Activated CD4-positive, alpha-beta T cell treated with anti-CD3 and anti-CD28 coated beads, Interleukin-2, amount 50 U/mL, for 24 hours (primary cell): ENCODE measurements around the gene PSORS1C2.
A peak's percentile ranks its signal among the peaks of the same experiment; 100 is the strongest.

Experiments
- DNase-seq, 2 donors: peaks; one replicate each; pipeline ENCODE4 v3.0.0-alpha.2; 2020; ENCODE audit warnings: low read depth in 1 of 2, low spot score in 1 of 2

The PSORS1C2 gene

GRCh38 chr6:31114970-31115849, 23.7 kb downstream of the PSORS1C2 start:
- DNase-seq: no peak

- no peak for DNase-seq
Observed at GRCh38 chr6:31114541-31114878, 24.4 kb downstream of the PSORS1C2 start, which contains the start of gene PSORS1C1. PSORS1C1 (plus strand) TSS chr6:31114800; CDS start chr6:31129633, 14,833 bp downstream.

- DNase-seq: no peak
Observed at GRCh38 chr6:31113861-31114540, 24.9 kb downstream of the PSORS1C2 start.

- no peak for DNase-seq
Observed at GRCh38 chr6:31112478-31112877, 26.4 kb downstream of the PSORS1C2 start, which contains the start of gene C6orf15. C6orf15 (minus strand) TSS chr6:31112575; CDS start chr6:31112555, 20 bp downstream.

GRCh38 chr6:31111712-31112111, 27.2 kb downstream of the PSORS1C2 start:
- no peak for DNase-seq

- no peak for DNase-seq
Observed at GRCh38 chr6:31110825-31111582, 27.9 kb downstream of the PSORS1C2 start.

- no peak for DNase-seq
Observed at GRCh38 chr6:31107052-31107451, 31.8 kb downstream of the PSORS1C2 start.

GRCh38 chr6:31103136-31103535, 35.7 kb downstream of the PSORS1C2 start:
- no peak for DNase-seq

- no peak for DNase-seq
Observed at GRCh38 chr6:31098449-31098938, 40.4 kb downstream of the PSORS1C2 start.

GRCh38 chr6:31096656-31097055, 42.2 kb downstream of the PSORS1C2 start:
- DNase-seq: no peak

- DNase-seq: no peak
Observed at GRCh38 chr6:31096215-31096614, 42.7 kb downstream of the PSORS1C2 start.

GRCh38 chr6:31094389-31094881, 44.4 kb downstream of the PSORS1C2 start:
- peak in 1 of 2 donors; percentile 16 for DNase-seq

- DNase-seq: no peak
Observed at GRCh38 chr6:31092769-31093505, 45.9 kb downstream of the PSORS1C2 start.

GRCh38 chr6:31092238-31092637, 46.6 kb downstream of the PSORS1C2 start:
- DNase-seq: no peak

GRCh38 chr6:31091680-31092079, 47.2 kb downstream of the PSORS1C2 start:
- DNase-seq: no peak

- DNase-seq: no peak
Observed at GRCh38 chr6:31090973-31091364, 47.9 kb downstream of the PSORS1C2 start.

- DNase-seq: no peak
Observed at GRCh38 chr6:31090275-31090972, 48.4 kb downstream of the PSORS1C2 start.
